Upper lobe of left lung (tissue), 4 donors: ENCODE results near the gene SHISAL1.

ENCODE experiments used
- CTCF ChIP-seq, 6 experiments: fragments of 450-650 bp in 4 of 6; fragments of 200-600 bp in 2 of 6; sonication (generic) in 2 of 6; IDR thresholded peaks; one replicate each; pipeline ENCODE4 v1.5.1; 2016 to 2019; ENCODE audit warnings: antibody characterized with exemption in 6 of 6
- POLR2A ChIP-seq, 4 donors: fragments of 450-650 bp; IDR thresholded peaks; one replicate each; pipeline ENCODE4 v1.5.1; 2016 to 2017; ENCODE audit warnings: antibody characterized with exemption in 4 of 4, mild to moderate bottlenecking in 2 of 4

DNA sequence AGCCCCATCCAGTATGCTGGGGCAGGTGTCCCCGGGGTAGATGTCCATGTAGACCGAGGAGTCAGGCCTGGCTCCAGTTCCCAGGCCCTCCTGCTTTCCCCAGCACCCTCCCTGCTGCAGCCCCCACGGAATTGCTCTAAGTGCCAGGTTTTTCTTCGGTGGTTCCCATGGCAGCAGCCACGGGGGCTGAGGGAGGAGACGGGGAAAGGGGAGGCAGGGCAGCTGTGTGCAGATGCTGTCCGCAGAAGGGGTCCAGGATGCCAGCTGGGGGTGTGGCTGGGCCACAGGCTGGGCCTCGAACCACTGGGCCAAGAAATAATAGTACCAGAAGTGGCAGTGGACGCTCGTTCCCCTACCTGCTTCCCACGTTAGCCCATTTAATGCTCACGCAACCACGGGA is 25.0 kb downstream of the SHISAL1 start:
- no peak for TF ChIP-seq CTCF (IDR thresholded peaks at IDR 0.05)
- TF ChIP-seq POLR2A (IDR thresholded peaks at IDR 0.05) = no peak
